GM19035 (cell line): Measurements from ENCODE around the gene RPL36A.

ENCODE experiments used
- ATAC-seq: cut with Tn5 transposase; IDR thresholded peaks from one replicate; pipeline ENCODE4 v1.9.1; 2021; ENCODE audit not compliant: unreplicated experiment

The RPL36A gene

DNA sequence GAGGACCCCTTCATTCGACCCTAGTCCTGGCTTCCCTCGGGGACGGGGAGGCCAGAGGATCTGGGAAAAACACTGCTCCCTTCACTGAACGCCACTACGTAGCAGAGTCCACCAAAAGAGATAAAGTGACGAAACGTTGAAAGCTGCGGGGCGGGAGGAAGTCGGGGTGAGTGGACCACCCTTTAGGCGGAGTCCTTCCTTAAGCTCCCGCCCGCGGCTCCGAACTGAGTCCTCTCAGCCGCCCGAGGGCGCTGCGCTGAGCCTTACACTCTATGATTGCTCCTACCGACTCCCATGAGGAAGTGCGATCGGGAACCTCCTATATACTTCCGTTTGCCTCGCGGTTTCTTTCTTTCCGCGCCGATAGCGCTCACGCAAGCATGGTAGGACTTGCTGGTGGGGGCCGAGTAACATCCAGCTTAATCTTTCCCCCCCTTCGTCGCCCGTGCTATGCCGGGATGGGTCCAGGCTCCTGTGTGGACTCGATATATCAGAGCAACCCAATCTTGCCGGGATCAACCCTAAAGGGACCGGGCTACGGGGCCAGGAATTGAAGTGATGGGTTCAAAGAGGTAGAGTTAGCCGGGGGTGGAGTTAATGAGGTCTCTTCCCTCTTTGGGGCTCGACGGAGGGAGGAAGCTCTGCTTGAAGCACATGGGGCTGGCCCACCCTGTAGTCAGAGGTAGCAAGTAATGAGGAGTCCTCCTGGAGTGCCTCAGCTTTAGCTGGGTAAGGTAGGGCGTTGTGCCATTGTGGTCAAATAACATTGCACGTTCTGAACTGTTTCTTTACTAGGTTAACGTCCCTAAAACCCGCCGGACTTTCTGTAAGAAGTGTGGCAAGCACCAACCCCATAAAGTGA, at the start of gene RPL36A:
Gene RPL36A, plus strand, starts transcription at position 348 of the 862 bp plus-strand sequence. Its CDS starts 33 bp downstream, at position 381.
- ATAC-seq, result peak; percentile 78

- ATAC-seq, result peak; percentile 19
These were observed 42.9 kb upstream of the RPL36A start for GRCh38 chrX:101347859-101348451.

DNA sequence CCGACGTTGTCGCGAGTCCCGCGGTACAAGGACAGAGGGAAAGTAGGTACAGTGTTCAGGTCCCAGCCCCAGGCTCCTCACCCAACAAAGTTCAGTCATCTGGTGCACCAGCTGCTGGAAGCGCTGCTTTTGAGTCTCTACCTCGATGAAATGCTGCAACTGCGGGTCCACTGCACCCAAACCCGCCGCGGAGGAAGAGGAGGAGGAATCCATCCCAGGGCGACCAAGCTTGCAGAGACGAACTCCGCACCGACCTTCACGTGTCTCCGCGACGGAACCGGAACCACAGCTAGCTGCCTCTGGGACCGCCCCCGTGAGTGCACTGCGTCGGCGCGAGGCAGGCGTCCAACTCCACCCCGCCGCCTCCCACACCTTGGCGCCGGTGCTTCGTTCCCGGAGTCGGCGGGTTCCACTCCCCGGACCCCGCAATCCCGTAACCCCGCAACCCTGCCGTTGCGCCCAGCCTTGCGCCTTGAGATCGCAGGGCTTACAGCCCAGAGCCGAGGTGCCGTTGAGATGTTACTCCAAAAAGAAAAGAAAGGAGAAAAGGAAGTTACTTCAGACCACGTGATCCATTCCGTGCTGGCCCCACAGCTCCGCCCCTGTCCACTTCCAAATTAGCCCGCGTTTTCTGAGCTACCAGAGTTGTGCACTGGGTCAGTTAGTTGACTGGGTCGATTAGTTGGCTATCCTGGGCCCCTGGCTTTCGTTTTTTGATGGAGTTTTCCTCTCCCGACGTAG, 42.2 kb upstream of the RPL36A start, which contains the start of gene TIMM8A:
Gene TIMM8A, minus strand, starts transcription at position 291 of the 741 bp plus-strand sequence. Its CDS starts 78 bp downstream, at position 213.
- ATAC-seq, result peak; percentile 99

DNA sequence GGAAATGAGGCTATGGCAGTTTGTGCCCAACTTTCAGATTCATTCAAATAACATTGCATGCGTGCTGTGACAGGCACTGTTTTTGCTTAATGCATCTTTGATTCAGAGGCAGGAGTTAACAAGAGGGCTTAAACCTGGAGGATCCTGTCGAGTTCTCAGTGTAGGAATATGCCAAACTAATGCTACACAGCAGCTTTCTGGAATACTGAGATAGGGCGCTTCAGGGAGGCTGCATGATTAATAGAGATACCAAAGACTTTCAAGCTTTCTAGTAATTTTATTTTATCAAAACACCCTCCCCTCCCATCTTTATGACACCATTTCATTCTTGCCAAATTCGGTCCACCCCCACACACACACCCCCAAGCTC, 41.6 kb upstream of the RPL36A start:
- ATAC-seq, result no peak

DNA sequence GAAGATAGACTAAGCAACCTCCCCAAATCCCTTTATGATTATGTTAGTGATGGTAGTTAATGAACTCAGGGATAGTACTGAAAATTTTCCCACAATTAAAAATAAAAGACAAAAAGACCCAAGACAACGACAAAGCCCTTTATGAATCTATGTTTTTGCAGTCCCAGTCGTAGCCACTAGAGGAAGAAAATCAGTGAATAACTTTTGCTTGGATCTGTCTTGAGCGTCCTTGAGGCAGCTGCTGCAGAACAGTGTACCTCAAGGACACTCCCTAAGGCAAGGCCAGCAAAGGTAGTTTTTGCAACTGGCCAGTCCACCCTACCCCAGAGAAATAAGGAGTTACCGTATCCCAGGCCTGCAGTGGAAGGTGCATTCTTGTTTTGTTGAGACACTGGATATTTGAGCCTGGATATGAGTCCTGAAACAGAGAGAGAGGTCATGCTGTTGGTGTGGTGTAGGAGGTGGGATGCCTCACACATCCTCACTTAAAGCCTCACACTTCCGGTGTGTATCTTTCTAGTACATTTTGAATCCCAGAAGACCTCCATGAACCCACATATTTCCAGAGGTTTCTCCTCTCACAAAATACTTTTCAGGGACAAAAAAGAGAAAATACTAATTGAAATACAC, 33.5 kb upstream of the RPL36A start:
- ATAC-seq, result no peak

GRCh38 chrX:101359966-101360365, 30.8 kb upstream of the RPL36A start:
- no peak for ATAC-seq

GRCh38 chrX:101360390-101360789, 30.4 kb upstream of the RPL36A start:
- no peak for ATAC-seq

GRCh38 chrX:101362116-101362515, 28.7 kb upstream of the RPL36A start:
- no peak for ATAC-seq

DNA sequence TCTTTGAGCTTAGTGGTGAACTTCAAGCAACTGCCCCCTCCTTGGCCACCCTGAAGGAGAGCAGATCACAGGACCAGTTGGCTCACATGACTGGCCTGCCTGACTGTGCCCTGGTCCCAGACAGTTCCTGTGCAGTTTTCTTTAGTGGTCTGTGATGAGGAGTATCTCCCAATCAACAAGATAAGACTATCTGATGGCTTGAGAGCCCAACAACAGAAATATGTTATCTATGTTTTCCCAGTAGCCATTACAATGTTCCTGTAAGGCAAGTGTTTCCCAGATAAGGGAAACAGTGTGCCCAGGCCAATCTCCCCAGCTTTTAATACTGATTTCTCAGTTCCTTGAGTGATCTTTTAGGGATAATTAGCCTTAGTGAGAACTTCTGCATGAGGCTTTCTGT, 28.1 kb upstream of the RPL36A start:
- no peak for ATAC-seq

- ATAC-seq, result no peak
These were observed 25.5 kb upstream of the RPL36A start for GRCh38 chrX:101365301-101365795.

- ATAC-seq, result no peak
These were observed 22.0 kb upstream of the RPL36A start for GRCh38 chrX:101368800-101369199.

GRCh38 chrX:101369687-101370086, 21.1 kb upstream of the RPL36A start:
- no peak for ATAC-seq

DNA sequence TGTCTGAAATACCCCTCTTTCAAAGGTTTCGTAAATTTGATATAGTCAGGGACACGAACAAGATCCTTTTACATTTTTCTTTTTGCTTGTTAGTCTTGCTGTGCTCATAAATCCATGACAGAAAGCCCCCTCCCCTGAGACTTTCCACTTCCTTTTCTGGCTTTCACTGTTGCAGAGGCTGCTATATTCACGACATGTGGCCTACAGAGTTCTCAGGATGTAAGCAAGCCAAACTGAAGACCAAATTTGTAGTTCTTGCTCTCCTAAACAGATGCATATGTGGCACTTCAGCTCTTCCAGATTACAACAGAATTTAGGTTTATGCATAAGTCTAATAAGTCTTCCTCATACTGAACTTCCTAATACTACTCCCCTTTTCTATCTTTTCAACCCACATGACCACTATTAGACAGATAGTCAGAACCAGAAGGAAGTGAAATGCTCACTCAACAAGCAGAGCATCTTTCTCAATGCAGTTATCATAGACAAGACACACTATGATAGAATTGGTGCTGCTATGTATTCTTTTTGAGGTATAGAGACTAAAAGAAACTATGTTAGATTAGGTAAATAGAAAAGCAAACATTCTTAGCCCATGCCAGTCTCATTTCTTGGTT, 19.8 kb upstream of the RPL36A start:
- ATAC-seq, result peak; percentile 50

DNA sequence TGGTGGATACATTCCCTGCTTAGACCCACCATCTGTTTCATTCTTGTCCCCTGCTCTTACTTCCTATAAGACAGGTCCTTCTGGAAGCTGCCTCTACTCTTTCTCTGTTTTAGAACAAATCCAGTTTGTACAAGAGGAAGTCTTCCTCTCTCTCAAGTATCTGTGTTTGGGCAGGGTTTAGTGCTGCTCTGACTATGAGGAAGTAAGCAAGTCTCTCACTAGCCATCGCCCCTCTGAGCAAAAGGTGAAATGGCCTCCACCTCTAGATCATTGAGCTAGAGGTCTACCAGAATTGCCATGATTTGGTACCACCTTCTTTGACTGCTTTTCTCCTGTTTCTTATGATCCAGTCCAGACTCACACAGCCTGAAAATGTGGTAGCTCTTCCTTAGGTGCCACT, 13.3 kb upstream of the RPL36A start:
- ATAC-seq, result no peak

DNA sequence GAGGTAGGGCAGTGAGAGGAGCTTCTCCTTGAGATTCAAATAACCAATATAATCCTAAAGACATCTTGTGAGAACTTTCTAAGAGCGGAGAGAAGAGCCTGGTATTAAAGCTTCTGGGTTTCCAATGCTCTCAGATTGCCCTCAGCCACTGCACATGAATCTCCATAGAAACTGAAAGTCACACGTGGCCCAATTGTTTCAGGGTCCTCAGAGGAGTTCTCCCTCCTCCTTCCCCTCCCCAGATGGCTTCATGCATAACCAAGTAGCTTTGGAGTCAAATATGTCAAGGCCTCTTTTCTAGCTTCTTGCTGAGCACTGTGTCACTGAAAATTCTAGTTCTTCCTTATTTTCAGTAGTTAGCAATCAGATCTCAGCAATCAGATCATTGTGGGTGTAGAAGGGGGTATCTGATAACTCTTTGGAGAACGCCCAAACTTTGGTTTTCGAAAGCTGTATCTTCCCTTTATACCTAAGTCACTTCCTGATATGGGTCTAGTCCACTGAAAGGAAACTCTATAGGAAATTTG, 7.1 kb upstream of the RPL36A start:
- peak; percentile 61 for ATAC-seq

- ATAC-seq, result peak; percentile 17
These were observed 5.7 kb upstream of the RPL36A start for GRCh38 chrX:101385026-101385684.

DNA sequence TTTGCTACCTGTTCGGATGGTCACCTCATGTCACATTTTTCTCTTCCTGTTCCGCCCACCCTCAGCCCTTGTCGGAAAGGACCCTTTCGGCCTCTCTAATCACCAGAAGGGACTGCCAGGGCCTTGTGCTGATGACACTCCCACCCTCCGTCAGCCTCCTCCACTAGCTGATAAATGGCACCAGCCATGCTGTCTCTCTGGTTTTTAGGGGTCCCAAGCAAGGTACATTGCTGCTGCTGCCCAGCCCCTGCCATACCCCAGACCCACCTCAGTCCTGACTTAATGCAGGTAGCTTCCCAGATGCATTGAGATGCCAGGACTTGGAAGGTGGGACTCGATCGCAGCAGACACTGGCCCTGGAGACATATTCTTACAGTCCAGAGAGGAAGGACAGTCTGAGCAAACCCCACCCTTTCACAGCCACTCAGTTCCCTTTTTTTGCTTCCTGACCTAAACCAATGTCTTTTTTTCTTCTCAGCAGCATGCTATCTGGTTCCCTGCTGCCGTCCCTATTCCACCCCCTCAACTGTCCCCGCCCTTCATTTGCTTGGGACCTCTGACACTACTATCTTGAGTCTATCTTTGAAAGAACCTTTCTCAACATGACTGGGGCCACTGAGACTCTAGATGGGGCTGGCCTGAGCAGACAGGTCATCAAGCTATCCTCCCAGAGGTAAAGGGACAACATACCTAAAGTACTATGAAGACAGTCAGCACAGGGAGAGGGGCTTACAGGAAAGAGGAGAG, 4.8 kb upstream of the RPL36A start, which contains the start of gene BTK:
Gene BTK, minus strand, starts transcription at position 397 of the 747 bp plus-strand sequence. CDS start 10,907 bp downstream, outside the sequence.
- peak; percentile 62 for ATAC-seq

- no peak for ATAC-seq
These were observed 4.3 kb upstream of the RPL36A start for GRCh38 chrX:101386542-101386885.

DNA sequence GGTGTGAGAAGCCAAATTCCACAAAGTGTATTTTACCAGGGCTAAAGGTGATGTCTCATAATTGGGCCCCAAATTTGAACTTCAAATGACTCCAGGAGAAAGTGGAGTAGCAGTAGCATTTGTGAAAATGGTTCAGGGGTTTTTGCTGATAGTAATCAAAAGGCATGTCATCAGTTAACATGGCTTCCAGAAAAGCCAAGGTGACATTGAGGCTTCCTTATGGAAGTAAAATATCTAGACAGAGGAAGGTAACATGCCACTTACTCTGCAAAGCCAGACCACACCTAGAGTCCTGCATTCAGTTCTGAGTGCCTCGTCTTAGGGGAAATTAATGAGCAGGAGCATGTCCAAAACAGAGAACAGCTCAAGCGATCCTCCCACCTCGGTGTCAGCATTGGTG, 2.2 kb upstream of the RPL36A start:
- ATAC-seq, result no peak
